GM04504 (cell line): ENCODE results near the gene PEX3.
"Not testable (repeated sequence)": the region's sequence is repeated elsewhere in the genome, so short reads cannot be mapped to it uniquely, and the experiment has no call there.

ENCODE experiments used
- DNase-seq: peaks from one replicate; pipeline ENCODE4 v3.0.0-alpha.2; 2012; ENCODE audit warnings: low read depth

PEX3 gene

DNA sequence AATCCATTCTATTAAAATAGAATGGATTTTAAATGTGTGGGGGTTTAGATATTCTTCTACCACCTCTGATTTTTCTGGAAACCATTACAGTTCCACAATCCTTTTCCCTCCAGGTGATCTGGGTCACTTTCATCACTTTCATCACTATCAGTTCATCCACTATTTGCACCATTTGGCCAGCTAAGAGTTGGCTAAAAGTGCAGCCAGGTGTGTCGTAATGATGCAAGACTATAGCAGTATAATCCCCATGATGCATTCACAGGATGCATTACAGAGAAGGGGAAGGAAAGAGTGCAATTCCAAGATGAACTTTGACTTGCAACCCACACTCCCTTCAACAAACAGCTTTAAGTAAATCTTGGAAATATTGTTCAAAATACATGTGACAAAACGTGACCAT lies 56.0 kb downstream of the PEX3 start:
- no peak for DNase-seq

DNA sequence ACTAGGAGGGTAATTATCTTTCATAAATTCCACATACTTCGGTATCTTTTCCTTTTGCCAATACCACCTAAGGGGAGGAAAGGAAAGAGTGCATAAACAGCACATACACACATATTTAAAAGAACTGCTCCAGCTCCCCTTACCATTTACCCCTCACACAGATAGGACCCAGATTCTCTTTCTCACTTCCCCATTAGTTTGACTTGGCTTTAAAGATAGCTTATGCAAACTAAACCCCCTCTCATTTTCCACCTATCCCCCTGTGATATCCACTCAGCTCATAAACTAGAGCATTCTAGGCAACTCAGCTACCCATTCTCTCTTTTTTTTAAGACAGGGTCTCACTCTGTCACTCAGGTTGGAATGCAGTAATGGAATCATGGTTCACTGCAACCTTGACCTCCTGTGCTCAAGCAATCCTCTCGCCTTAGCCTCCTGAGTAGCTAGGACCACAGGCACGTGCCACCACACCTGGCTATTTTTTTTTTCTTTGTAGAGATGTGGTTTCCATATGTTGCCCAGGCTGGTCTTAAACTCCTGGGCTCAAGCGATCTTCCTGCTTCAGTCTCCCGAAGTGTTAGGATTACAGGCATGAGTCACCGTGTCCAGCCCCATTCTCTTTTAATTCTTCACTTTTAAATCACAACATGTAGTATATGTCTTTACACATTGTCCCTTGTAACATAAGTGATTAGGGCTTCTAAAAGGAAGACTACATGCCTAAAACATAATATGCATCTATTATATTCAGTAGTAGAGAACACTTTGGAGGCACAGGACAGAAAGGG lies 56.9 kb downstream of the PEX3 start:
- DNase-seq: no peak

DNA sequence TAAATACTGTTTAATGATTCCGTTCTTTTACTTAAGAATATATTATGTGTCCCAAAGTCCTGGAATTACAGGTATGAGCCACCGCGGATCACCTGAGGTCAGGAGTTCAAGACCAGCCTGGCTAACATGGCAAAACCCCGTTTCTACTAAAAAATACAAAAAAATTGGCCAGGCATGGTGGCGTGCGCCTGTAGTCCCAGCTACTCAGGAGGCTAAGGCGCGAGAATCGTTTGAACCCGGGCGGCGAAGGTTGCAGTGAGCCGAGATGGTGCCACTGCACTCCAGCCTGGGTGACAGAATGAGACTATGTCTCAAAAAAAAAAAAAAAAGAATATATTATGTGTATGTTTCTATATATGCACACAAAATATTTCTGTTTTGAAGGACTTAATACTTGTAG lies 59.7 kb downstream of the PEX3 start:
- DNase-seq: not testable (repeated sequence)

DNA sequence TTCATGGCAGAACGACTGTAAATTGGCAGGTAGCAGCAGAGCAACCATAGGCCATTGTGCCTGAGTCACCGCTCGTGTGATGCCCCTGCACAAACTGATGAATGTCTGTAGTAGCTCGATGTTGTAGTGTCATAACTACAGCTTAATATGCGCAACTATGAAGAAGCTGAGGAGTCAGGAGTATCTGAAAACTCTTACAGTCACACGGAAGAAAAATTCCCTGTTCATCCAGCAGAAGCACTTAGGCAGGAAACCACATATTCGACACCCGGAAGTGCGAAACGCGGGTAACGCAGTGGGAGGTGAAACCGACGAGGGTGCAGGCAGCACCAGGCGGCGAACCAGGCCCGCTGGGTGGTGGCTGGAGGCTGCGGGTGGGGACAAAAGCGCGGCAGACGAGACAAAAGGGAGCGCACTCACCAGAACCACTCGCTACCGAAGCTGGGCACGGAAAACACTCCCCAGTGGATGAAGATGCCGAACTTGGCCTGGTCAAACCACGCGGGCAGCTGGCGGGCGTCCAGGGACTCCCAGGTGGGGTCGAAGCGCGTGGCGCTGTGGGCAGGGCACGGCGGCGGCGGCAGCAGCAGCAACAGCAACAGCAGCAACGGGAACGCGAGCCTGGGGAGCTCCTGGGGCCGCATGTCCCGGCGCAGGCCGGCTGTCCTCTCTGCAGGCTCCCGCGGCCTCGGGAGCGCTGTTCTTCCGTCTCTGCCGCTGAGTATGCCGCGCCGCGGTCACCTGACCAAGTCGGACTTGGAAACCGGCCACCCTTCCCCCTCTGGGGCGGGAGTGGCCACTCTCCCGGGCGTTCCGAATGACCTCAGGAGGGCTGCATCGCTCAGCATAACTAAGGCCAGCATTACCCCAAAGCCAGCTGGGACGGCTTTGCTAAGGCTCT lies 60.6 kb downstream of the PEX3 start, which contains the start of gene FUCA2:
TSS of gene FUCA2 (minus strand) at position 730 of the 901 bp plus-strand sequence. CDS start at position 644, 86 bp downstream.
- peak; percentile 84 for DNase-seq

DNA sequence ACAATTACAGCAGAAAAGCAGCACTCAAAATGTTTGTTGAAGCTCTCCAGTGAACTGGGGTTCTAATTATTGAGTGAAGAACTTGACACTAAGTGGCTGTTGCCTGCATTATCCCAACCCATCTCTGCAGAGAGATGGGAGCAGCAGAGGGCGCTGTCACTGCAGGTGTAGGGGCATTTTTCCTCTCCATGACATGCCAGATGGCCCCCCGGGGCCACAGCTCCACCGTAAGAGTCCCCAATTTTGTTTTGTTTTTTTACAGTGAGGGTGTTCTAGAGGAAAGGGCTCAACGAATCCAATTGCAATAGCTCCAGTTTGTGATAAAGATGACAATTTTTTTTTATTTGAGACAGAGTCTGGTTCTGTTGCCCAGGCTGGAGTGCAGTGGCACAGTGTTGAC lies 62.8 kb downstream of the PEX3 start:
- no peak for DNase-seq

DNA sequence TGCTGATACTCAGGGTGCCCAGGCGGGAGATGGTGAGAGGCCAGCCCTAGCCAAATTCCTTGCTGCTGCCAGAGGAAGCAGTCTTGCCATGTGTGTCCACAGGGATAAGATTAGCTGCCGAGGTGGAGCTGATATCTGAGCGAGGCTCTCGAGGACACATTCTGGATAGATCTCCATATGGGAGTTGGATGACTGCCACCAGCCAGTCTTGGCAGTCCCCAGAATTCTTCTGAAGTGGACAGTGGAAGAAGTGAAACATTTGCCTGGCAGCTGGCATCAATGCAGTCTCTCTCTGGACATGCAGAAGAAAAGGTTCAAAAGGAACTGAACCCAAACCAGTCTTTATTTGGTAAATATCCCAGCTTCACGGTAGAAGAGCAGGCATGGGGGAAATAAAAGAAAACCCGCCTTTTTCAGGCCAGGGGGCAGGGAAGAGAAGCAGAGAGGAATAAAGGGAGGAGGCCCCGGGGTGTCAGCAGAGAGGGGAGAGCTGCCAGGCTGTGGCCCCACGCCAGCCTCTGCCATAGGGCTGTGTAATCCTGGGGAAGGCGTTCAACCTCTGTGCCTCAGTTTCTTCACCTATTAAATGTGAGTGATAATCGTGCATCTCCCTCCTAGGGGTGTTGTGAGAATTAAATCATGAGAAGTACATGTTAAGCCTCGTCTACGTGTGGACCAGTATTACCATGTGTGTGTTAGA lies 64.6 kb downstream of the PEX3 start:
- DNase-seq: peak; percentile 53

DNA sequence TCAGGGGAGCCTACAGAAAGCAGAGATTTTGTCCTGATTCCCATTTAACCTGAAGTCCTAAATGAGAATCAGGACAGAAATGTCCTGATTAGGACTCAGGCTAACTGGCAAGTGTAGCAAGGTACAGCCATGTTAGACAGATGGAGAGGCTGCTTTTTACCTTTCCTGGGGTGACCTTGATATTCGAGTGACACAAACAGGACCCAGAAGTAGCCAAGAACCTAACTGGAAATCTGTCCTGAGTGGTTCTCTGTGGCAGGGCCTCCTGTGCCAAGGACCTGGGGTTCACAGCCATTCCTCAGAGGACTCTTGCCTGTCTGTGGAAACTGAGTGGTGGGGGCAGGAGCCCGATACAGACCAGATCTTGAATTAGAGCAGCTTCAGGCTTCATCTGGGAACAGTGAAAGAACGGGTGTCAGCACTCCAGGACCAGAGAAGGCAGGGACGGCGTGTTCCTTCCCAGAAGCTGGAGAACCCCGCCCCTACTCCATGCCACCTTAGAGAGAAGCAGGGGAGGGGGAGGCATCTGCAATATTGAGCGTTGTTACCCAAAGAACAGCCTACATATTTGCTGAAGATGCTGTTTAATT lies 65.3 kb downstream of the PEX3 start:
- no peak for DNase-seq

DNA sequence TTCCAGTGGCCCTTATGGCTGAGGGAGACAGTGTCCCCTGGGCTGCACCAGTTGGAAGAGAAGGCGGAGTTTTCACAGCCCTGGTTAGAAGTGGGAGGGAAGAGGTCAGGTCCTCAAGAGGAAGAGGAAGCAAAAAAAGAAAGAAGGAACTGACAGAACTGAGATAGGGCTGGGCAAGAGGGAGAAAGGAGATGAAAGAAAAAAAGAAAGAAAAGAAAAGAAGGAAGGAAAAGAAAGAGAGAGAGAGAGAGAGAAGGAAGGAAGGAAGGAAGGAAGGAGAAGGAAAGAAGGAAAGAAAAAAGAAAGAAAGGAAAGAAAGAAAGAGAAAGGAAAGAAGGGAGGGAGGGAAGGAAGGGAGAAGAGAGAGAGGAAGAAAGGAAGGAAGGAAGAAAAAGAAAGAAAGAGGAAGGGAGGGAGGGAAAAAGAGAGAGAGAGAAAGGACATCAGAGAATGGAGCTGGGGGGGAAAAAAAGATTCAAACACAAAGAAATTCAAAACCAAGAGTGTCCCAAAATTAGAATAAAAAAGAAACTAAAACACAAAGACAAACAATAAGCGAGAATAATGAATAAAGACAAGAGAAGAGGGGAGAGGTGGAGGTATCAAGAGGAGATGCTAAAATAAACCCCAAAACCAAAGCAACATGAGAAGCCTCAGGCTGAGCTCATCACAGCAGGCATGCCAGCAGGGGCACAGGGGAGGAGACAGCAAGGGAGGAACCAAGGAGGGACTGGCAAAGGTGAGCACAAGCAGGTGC lies 66.3 kb downstream of the PEX3 start:
- no peak for DNase-seq

DNA sequence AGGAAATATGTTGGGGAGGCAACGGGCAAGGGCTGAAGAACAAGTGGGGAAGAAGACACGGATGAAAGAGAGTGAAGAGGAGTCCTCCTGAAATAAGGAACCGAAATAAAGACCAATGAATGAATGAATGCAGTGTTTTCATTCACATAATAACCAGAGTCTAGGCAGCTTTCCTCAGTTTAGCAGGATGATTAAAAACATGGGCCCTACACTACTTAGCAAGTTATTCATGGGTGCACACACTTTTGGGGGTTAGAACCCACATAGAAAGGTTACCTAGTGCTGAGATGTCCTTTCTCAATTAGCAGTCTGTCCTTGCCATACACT lies 66.8 kb downstream of the PEX3 start:
- no peak for DNase-seq

DNA sequence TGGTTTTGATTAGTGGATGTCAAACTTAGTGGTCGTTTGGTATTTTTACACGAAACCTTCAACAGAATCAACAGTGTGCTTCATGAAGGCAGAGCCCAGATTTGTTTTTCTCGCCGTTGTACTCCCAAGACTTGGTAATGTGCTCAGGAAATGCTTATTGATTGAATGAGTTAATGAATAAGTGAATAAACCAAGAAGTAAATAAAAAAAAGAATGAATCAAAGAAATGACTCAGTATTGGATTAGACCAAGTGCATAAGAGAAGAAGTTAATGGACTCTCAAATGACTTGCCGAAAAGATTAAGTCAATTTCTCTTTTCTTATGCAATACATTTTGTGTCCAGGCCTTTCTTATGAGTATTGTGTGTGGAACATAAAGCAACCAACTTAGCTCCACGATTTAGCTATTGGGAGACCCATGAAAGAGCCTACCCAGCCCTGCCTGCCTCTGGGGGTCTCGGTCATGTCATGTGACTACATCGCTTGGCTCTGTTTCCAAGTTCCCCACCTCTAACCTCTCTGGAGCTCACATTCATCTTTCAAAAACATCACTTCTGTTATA lies 71.5 kb downstream of the PEX3 start:
- no peak for DNase-seq

DNA sequence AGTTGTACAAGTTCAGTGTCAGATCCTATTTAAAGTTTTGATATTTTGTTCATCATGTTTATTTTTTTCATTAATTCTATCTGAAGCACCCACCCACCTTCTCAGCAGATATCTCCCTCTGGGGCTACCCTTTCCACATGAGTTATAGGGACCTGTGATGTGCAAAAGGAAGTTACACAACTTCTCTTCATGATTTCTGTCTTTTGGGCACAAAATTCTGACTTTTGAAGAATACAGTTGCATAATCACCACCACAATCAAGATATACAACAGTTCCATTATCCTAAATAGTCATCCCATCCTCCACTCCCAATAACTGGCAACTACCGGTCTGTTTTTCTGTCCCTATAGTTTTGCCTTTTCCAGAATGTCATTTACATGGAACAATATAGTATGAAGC lies 74.8 kb downstream of the PEX3 start:
- no peak for DNase-seq

DNA sequence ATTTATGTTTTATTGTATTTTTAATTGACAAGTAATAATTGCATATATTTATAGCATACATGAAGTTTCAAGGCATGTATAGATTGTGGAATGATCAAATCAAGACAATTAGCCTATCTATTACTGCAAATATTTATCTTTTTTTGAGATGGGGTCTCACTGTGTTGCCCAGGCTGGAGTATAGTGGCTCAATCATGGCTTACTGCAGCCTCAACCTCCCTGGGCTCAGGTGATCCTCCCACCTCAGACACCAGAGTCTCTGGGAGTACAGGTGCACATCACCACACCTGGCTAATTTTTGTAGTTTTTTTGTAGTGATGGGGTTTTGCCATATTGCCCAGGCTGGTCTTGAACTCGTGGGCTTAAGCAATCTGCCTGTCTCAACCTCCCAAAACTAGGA lies 77.1 kb downstream of the PEX3 start:
- no peak for DNase-seq

DNA sequence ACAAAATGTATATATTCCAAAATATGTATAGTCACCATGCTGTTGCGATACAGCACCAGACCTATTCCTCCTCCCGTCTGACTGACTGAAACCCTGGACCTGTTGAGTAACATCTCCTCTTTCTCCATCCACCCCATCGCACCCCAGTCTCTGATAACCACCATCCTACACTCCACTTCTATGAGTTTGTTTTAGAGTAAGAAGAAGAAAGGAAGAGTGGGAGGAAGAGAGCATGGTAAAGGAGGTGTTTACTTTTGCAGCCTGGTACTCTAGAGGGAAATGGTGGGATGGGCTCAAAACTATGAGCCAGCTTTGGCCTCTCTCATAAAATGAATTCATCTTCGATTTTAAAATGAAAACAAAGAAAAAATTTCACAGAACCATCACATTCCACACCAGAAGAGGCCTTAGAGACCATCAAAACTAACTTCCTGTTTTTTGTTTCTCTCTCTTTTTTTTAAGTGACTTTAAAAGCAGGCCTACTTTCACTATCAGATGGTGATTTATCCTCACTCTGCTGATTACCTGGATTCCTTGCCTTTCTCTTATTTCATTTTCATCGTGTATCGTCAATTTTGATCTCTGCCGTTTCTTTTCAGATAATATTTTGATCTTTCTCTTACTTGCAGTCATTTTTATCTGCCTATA lies 77.7 kb downstream of the PEX3 start:
- DNase-seq: no peak

DNA sequence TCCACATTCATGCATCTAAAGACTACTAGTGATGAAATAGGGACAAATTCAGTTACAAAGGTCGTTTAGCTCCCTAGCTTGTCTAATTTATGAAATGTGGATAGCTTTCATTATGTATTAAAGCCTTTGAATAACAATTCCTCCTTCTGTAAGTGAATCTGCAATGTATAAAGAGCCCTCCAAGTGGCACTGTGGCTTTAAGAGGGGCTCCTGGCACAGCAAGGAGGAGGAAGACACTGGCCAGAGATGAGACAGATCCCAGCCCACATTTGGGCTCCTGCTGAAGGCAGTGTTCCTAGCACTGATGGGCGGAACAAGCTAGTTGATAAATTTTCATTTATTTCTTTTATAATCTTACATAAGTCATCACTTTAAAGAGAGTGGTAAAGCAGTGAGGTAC lies 78.5 kb downstream of the PEX3 start:
- no peak for DNase-seq

DNA sequence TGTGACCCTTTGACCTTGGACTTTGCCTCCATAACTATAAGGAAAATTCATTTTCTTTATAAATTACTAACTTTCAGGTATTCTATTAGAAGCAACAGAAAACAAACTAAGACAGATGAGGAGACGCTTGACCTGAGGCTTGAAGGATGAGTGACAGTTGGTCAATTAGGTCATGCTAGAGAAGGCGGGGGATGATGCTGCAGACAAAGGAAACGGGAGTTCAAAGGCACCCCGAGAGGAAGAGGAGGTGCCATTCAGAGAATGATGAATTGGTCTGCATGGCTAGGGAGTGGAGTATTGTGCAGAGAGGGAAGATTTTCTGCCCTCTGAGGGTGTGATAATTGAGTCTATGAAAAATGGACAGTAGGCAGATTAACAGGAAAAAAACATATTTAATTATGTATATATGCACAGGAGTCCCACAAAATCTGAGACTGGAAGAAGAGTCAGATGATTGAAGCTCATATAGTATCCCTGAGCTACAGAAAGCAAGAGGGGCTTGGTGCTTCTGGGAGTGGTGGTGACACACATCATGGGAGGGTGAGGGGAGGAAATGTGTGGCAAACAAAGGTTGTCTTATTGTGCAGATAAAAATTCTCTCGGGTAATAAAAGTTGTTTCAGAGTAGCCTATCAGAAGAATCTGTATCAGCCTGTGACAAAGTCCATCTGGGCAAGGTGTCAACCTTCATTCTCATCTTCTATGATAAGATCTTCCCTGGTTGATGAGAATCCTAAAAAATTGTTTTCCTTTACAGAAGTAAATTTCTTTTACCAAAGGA lies 81.3 kb downstream of the PEX3 start:
- no peak for DNase-seq

DNA sequence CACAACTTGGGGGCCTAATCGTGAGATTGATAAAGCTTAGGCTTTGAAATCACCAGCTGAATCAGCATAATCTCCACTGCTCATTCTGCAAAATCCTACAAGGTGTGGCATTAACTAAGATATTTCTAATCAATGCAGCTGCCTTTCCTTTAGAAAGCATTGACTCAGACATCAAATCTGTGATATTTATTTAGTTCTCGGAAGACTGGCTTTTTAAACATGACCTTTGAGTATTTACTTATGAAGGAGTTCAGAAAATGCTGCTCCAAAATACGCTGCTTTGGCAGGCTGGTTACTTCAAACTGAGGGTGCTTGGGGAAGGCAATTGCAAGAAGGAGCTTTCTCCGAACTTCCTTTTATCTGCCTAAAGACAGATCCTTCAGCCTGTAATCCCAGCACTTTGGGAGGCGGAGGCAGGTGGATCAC lies 84.6 kb downstream of the PEX3 start:
- no peak for DNase-seq

DNA sequence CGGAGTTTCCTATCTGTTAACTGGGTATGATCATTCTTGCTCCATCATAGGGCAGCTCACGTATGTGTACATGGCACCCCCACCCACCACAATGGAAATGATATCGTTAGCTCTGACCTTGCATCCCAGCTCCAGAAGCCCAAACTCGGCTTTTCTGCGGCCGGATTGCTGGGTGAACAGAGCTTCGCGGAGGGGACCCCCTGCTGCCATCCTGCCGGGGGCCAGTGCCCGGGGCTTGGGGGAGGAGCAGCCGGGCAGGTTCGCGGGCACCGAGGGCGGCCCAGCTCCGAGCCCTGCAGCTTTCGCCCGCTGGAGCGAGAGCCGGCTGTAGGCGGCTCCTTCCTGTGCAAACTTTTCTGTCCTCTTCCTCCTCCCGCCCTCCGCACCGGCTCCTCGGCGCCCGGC lies 85.9 kb downstream of the PEX3 start:
- no peak for DNase-seq

DNA sequence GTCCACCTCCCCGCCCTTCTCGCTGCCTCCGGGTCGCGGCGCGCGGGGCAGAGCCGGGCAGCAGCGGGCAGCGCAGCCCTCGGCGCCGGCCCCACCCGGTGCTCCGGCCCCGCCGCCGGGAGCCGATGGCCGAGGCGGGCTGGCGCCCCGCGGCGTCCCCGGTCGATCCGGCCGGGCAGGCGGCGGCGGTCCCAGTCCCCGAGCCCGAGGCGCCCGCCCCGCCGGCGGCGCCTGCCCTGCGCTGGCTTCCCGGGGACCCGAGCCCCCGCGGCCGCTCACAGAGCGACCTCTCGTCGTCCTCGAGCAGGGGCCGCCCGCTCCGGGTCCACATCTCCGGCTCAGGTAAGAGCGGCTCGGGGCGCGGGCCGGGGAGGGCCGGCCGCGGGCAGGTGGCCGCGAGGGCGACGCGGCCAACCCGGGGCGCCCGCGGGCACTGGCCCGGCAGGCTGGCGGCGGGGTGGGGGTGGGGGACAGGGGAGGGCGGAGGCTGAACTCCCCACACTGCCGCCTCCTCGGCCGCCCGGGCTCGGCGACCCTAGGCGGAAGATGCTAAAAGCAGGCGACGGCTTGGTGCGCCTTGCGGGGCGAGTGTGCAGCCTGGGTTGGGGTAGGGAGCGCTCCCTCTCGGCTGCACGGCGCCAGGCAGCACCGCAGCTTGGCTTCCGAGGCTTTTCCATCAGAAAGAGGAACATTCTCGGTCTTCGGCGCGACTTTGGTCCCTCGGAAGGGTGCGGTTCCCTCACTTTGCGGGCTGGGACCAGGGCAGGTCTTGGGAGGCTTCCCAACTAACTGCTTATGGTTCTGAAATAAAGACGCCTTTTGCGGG lies 86.5 kb downstream of the PEX3 start:
- DNase-seq: no peak

DNA sequence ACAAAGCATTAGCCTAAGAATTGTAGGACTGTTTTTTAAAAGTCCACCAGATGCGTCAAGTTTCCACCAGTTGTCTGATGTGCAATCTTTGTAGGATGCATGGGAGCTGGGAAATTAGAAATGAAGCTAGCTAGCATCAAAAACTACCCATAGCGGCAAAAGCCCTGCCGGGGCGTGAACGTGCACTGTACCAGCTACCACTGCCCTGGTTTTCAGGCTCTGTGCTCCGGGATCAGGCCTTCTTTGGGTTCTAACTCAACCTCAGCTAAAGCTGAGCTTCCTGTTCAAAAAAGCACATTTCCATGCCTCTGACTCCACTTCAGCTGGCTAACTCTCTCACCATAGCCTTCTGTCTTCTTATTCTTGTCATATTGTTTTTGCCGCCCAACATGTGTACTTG lies 87.8 kb downstream of the PEX3 start:
- DNase-seq: no peak
